Effector memory CD8-positive, alpha-beta T cell (primary cell): ENCODE measurements around the gene SLX9.

Experiments
- ATAC-seq: fragments of 150-1000 bp; cut with Tn5 transposase; replicated peaks from 2 replicates; pipeline ENCODE4 v1.10.0; 2021; ENCODE audit warnings: mild to moderate bottlenecking, moderate library complexity
- DNase-seq, 3 experiments: peaks; one replicate each; pipeline ENCODE4 v3.0.0; 2021
- H3K27ac Mint-ChIP-seq, 2 donors: one replicate each; pipeline ENCODE4 v1.8.0; 2022; ENCODE audit warnings: mild to moderate bottlenecking in 2 of 2, mixed read lengths in 2 of 2, moderate library complexity in 2 of 2
- H3K27me3 Mint-ChIP-seq, 2 donors: one replicate each; pipeline ENCODE4 v1.8.0; 2022; ENCODE audit warnings: mixed read lengths in 2 of 2
- H3K36me3 Mint-ChIP-seq: one replicate; pipeline ENCODE4 v1.8.0; 2022; ENCODE audit warnings: mild to moderate bottlenecking, moderate library complexity, mixed read lengths; ENCODE audit not compliant: insufficient read depth
- H3K4me1 Mint-ChIP-seq, 2 donors: one replicate each; pipeline ENCODE4 v1.8.0; 2022; ENCODE audit warnings: low read depth in 2 of 2, mixed read lengths in 2 of 2
- H3K4me3 Mint-ChIP-seq, 2 donors: one replicate each; pipeline ENCODE4 v1.8.0; 2022; ENCODE audit warnings: mild to moderate bottlenecking in 2 of 2, mixed read lengths in 2 of 2, moderate library complexity in 2 of 2
- H3K9me3 Mint-ChIP-seq, 2 donors: one replicate each; pipeline ENCODE4 v1.8.0; 2022; ENCODE audit warnings: mixed read lengths in 2 of 2

The SLX9 gene

GRCh38 chr21:44947111-44947929, 7.5 kb downstream of the SLX9 start:
- Mint-ChIP-seq H3K36me3 (peaks cover 17% of the 10 kb centered on the region), H3K4me1 (peaks cover 23 to 27% of the 10 kb centered on the region in 2 donors), H3K4me3 (no peak overlapping the region), H3K9me3 (no peaks in the 10 kb centered on the region), H3K27ac (no peak overlapping the region), H3K27me3 (no peaks in the 10 kb centered on the region)
- DNase-seq: no peak
- ATAC-seq: no peak

GRCh38 chr21:44947930-44948331, 8.1 kb downstream of the SLX9 start:
- DNase-seq: no peak
- Mint-ChIP-seq H3K27me3 (no peaks in the 10 kb centered on the region), H3K4me1 (peaks cover 19 to 27% of the 10 kb centered on the region in 2 donors), H3K4me3 (no peak overlapping the region), H3K9me3 (no peaks in the 10 kb centered on the region), H3K36me3 (peaks cover 19% of the 10 kb centered on the region), H3K27ac (no peak overlapping the region)
- no peak for ATAC-seq

- Mint-ChIP-seq H3K27ac (no peak overlapping the region), H3K4me1 (peaks cover 15 to 23% of the 10 kb centered on the region in 2 donors), H3K4me3 (no peak overlapping the region), H3K27me3 (no peaks in the 10 kb centered on the region), H3K9me3 (no peaks in the 10 kb centered on the region), H3K36me3 (peaks cover 19% of the 10 kb centered on the region)
- ATAC-seq: no peak
- DNase-seq: no peak
These were observed 8.7 kb downstream of the SLX9 start for GRCh38 chr21:44948426-44949120.

- Mint-ChIP-seq H3K4me1 (peaks cover 14 to 22% of the 10 kb centered on the region in 2 donors), H3K4me3 (no peak overlapping the region), H3K27me3 (no peaks in the 10 kb centered on the region), H3K9me3 (no peaks in the 10 kb centered on the region), H3K27ac (no peak overlapping the region), H3K36me3 (peaks cover 19% of the 10 kb centered on the region)
- DNase-seq (no peak), ATAC-seq (peak; percentile 8)
These were observed 9.4 kb downstream of the SLX9 start for GRCh38 chr21:44949161-44949778.

GRCh38 chr21:44949779-44950198, 10.0 kb downstream of the SLX9 start:
- DNase-seq: peak; percentile 75 to 81 (median 78)
- H3K27ac Mint-ChIP-seq: no peak overlapping the region
- H3K9me3 Mint-ChIP-seq: no peaks in the 10 kb centered on the region
- peaks cover 16% of the 10 kb centered on the region for H3K36me3 Mint-ChIP-seq
- peaks cover 12 to 19% of the 10 kb centered on the region in 2 donors for H3K4me1 Mint-ChIP-seq
- peak; percentile 98 for ATAC-seq
- H3K27me3 Mint-ChIP-seq: no peaks in the 10 kb centered on the region
- H3K4me3 Mint-ChIP-seq: no peak overlapping the region

GRCh38 chr21:44950351-44950750, 10.5 kb downstream of the SLX9 start:
- no peak for ATAC-seq
- H3K27me3 Mint-ChIP-seq: no peaks in the 10 kb centered on the region

GRCh38 chr21:44951186-44951915, 11.5 kb downstream of the SLX9 start:
- no peaks in the 10 kb centered on the region for H3K27me3 Mint-ChIP-seq
- no peak for ATAC-seq
- H3K27ac Mint-ChIP-seq: no peak overlapping the region
- H3K4me1 Mint-ChIP-seq: peaks cover 10 to 22% of the 10 kb centered on the region in 2 donors
- no peak overlapping the region for H3K4me3 Mint-ChIP-seq
- DNase-seq: no peak
- no peaks in the 10 kb centered on the region for H3K9me3 Mint-ChIP-seq
- H3K36me3 Mint-ChIP-seq: peaks cover 18% of the 10 kb centered on the region

More at GRCh38 chr21:44950351-44950750, 10.5 kb downstream of the SLX9 start:
- no peak overlapping the region for H3K27ac Mint-ChIP-seq
- no peaks in the 10 kb centered on the region for H3K9me3 Mint-ChIP-seq
- H3K36me3 Mint-ChIP-seq: peaks cover 20% of the 10 kb centered on the region
- peaks cover 12 to 18% of the 10 kb centered on the region in 2 donors for H3K4me1 Mint-ChIP-seq
- no peak overlapping the region for H3K4me3 Mint-ChIP-seq
- no peak for DNase-seq

- ATAC-seq (no peak), DNase-seq (no peak)
- no peak overlapping the region for H3K27ac Mint-ChIP-seq
- H3K4me1 Mint-ChIP-seq: peaks cover 11 to 23% of the 10 kb centered on the region in 2 donors
- no peak overlapping the region for H3K4me3 Mint-ChIP-seq
- no peaks in the 10 kb centered on the region for H3K27me3 Mint-ChIP-seq
- peaks cover 18% of the 10 kb centered on the region for H3K36me3 Mint-ChIP-seq
- H3K9me3 Mint-ChIP-seq: no peaks in the 10 kb centered on the region
These were observed 12.5 kb downstream of the SLX9 start for GRCh38 chr21:44952116-44952928.

- Mint-ChIP-seq H3K9me3 (no peaks in the 10 kb centered on the region), H3K27me3 (no peaks in the 10 kb centered on the region), H3K36me3 (peaks cover 18% of the 10 kb centered on the region), H3K4me1 (peaks cover 15 to 23% of the 10 kb centered on the region in 2 donors), H3K27ac (no peak overlapping the region), H3K4me3 (no peak overlapping the region)
- DNase-seq: no peak
- no peak for ATAC-seq
These were observed 13.2 kb downstream of the SLX9 start for GRCh38 chr21:44952929-44953627.

GRCh38 chr21:44953628-44954021, 13.8 kb downstream of the SLX9 start:
- H3K4me1 Mint-ChIP-seq: peaks cover 15 to 23% of the 10 kb centered on the region in 2 donors
- no peaks in the 10 kb centered on the region for H3K9me3 Mint-ChIP-seq
- no peak overlapping the region for H3K4me3 Mint-ChIP-seq
- H3K27me3 Mint-ChIP-seq: no peaks in the 10 kb centered on the region
- no peak overlapping the region for H3K27ac Mint-ChIP-seq
- ATAC-seq: no peak
- H3K36me3 Mint-ChIP-seq: peaks cover 17% of the 10 kb centered on the region
- DNase-seq: no peak

- H3K36me3 Mint-ChIP-seq: peaks cover 16% of the 10 kb centered on the region
- no peak overlapping the region for H3K4me3 Mint-ChIP-seq
- H3K27me3 Mint-ChIP-seq: no peaks in the 10 kb centered on the region
- H3K4me1 Mint-ChIP-seq: peaks cover 15 to 23% of the 10 kb centered on the region in 2 donors
- ATAC-seq: no peak
- H3K27ac Mint-ChIP-seq: no peak overlapping the region
- DNase-seq: no peak
- H3K9me3 Mint-ChIP-seq: no peaks in the 10 kb centered on the region
These were observed 14.5 kb downstream of the SLX9 start for GRCh38 chr21:44954281-44954771.
